ENCODE measurements around the gene MGA.

The MGA gene

DNA sequence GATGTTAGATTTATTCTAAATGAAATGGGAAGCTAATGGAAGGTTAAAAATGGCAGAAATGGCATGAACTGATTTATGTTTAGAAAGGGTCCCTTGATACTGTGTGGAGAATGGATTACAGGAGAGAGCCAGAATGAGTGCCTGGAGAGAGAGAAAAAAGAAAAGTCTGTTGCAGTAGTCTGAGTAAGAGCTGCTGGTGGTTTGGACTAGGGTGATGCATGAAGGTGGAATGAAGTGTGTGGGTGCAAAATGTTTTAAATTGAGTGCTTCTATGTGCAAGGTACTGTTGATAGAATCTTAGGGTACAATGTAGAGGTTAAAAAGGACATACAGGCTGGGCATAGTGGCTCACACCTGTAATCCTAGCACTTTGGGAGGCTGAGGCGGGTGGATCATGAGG lies 11.4 kb upstream of the MGA start:
- no peak for DNase-seq
- H3K27ac ChIP-seq = no peak overlapping the region
- no peaks in the 10 kb centered on the region for H3K27me3 ChIP-seq (ENCODE audit: insufficient read depth, low read depth, severe bottlenecking)
- no peaks in the 10 kb centered on the region for H3K9me3 ChIP-seq (ENCODE audit: severe bottlenecking)
- TF ChIP-seq, protein P1, sequence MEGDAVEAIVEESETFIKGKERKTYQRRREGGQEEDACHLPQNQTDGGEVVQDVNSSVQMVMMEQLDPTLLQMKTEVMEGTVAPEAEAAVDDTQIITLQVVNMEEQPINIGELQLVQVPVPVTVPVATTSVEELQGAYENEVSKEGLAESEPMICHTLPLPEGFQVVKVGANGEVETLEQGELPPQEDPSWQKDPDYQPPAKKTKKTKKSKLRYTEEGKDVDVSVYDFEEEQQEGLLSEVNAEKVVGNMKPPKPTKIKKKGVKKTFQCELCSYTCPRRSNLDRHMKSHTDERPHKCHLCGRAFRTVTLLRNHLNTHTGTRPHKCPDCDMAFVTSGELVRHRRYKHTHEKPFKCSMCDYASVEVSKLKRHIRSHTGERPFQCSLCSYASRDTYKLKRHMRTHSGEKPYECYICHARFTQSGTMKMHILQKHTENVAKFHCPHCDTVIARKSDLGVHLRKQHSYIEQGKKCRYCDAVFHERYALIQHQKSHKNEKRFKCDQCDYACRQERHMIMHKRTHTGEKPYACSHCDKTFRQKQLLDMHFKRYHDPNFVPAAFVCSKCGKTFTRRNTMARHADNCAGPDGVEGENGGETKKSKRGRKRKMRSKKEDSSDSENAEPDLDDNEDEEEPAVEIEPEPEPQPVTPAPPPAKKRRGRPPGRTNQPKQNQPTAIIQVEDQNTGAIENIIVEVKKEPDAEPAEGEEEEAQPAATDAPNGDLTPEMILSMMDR (IDR thresholded peaks at IDR 0.05; ENCODE audit: low read depth, low read length) = no peak
- no peaks in the 10 kb centered on the region for H3K36me3 ChIP-seq
- no peak overlapping the region for H3K4me3 ChIP-seq (ENCODE audit: low read depth, low read length)

DNA sequence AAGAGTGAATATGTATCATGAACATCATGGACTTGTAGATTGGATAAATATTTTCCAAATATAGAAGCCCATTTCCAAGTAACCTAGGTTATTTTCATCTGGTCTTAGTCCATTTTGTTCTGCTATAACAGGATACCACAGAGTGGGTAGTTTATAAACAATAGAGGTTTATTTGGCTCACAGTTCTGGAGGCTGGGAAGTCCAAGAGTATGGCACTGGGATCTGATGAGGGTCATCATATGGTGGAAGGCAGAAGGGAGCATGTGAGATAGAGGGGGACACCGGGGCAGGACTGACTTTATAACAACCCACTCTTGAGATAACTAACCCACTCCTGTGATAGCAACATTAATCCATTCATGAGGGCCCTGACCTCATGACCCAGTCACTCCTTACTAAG lies 9.4 kb upstream of the MGA start:
- H3K4me3 ChIP-seq (ENCODE audit: low read depth, low read length) = no peak overlapping the region
- no peaks in the 10 kb centered on the region for H3K36me3 ChIP-seq
- no peak for DNase-seq
- no peaks in the 10 kb centered on the region for H3K27me3 ChIP-seq (ENCODE audit: insufficient read depth, low read depth, severe bottlenecking)
- no peak overlapping the region for H3K27ac ChIP-seq
- H3K9me3 ChIP-seq (ENCODE audit: severe bottlenecking) = no peaks in the 10 kb centered on the region
- TF ChIP-seq, protein P1 (IDR thresholded peaks at IDR 0.05; ENCODE audit: low read depth, low read length) = no peak

DNA sequence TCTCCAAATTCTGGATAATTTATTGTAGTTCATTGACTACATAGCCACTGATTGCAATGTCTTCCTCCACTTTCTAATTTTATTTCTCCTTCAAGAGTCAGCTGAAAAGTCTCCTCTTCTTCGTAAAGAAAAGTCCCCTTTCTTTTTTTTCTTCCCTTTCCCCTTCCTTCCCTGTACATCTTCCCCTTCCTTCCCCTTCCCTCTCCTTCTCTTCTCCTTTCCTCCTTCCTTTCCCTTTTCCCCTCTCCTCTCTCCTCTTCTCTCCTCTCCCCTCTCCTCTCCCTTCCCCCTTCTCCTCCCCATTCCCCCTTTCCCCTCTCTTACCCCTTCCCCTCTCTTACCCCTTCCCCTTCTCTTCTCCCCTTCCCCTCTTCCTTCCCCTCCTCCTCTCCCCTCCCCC lies 8.8 kb upstream of the MGA start:
- Histone ChIP-seq H3K4me3 (ENCODE audit: low read depth, low read length) (no peak overlapping the region), H3K9me3 (ENCODE audit: severe bottlenecking) (no peaks in the 10 kb centered on the region), H3K27me3 (ENCODE audit: insufficient read depth, low read depth, severe bottlenecking) (no peaks in the 10 kb centered on the region), H3K27ac (no peak overlapping the region), H3K36me3 (no peaks in the 10 kb centered on the region)
- no peak for DNase-seq
- TF ChIP-seq, protein P1 (IDR thresholded peaks at IDR 0.05; ENCODE audit: low read depth, low read length) = no peak

DNA sequence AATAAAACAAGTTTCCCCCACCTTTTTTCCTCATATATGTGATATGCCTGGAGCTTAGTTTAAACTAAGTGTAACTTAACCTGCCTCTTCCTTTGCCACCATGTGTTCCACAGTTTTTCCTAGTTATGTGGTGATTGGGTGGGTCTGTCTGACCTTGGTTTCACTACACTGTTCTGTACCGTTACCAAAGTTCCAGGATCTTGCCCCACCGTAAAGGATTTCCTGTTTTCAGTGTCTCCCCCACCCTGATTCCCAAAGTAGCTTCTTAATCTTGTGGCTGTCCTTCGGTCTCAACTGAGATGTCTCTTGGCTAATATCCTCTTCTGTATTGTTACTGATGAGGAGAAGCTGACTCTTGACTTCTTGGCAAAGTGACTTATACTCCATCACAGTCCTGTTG lies 6.4 kb upstream of the MGA start:
- Histone ChIP-seq H3K36me3 (no peaks in the 10 kb centered on the region), H3K27me3 (ENCODE audit: insufficient read depth, low read depth, severe bottlenecking) (no peaks in the 10 kb centered on the region), H3K27ac (no peak overlapping the region), H3K9me3 (ENCODE audit: severe bottlenecking) (no peaks in the 10 kb centered on the region), H3K4me3 (ENCODE audit: low read depth, low read length) (no peak overlapping the region)
- DNase-seq = no peak
- TF ChIP-seq, protein P1 (IDR thresholded peaks at IDR 0.05; ENCODE audit: low read depth, low read length) = no peak

DNA sequence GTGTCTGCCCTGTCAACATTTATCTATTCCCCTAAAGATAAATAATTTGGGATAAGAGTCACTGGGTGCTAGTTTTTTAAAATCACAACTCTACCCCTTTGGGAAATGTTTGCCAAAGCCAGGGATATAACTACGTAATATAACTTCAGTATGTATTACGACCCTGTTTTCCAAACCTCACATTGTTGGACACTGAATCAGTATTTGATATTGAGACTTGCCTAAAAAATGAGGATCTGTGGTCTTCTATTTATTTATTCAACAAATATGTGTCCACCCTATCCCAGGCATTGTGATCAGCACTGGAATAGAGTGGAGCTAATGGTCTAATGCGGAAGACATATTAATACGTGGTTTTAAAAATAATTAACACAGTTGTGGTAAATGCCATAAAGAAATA lies 4.5 kb upstream of the MGA start:
- TF ChIP-seq, protein P1 (IDR thresholded peaks at IDR 0.05; ENCODE audit: low read depth, low read length) = no peak
- H3K4me3 ChIP-seq (ENCODE audit: low read depth, low read length) = no peak overlapping the region
- peaks cover 6% of the 10 kb centered on the region for H3K9me3 ChIP-seq (ENCODE audit: severe bottlenecking)
- DNase-seq = no peak
- no peaks in the 10 kb centered on the region for H3K27me3 ChIP-seq (ENCODE audit: insufficient read depth, low read depth, severe bottlenecking)
- no peaks in the 10 kb centered on the region for H3K36me3 ChIP-seq
- H3K27ac ChIP-seq = no peak overlapping the region

DNA sequence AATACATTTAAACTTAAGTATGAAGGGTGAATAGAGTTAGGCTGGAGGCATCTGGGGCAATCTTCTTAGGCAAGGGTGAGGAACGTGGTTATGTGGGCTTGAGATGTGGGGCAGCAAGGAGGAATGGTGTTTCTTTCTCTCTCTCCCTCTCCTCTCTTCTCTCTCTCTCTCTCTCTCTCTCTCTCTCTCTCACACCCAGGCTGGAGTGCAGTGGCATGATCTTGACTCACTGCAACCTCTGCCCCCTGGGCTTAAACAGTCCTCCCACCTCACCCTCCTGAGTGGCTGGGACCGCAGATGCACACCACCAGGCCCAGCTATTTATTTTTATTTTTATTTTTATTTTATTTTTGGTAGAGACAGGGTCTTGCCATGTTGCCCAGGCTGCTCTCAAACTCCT lies 4.0 kb upstream of the MGA start:
- Histone ChIP-seq H3K27me3 (ENCODE audit: insufficient read depth, low read depth, severe bottlenecking) (no peaks in the 10 kb centered on the region), H3K4me3 (ENCODE audit: low read depth, low read length) (no peak overlapping the region), H3K9me3 (ENCODE audit: severe bottlenecking) (peaks cover 6% of the 10 kb centered on the region), H3K27ac (no peak overlapping the region), H3K36me3 (no peaks in the 10 kb centered on the region)
- TF ChIP-seq, protein P1 (IDR thresholded peaks at IDR 0.05; ENCODE audit: low read depth, low read length) = no peak
- no peak for DNase-seq

Measured in WERI-Rb-1 (cell line).